Neural crest cell (in vitro differentiated cells): ENCODE results near the gene STARD8. TPM values are rescaled to one million over a fixed set of nuclear protein-coding genes. Genes with fewer than 3 reads are reported as not detected.
A peak's percentile ranks its signal among the peaks of the same experiment; 100 is the strongest.

Source experiments
- DNase-seq: peaks from one replicate; pipeline ENCODE4 v3.0.0; 2021; ENCODE audit warnings: low read depth, mixed read lengths, low spot score
- H3K27ac Mint-ChIP-seq: one replicate; pipeline ENCODE4 v1.8.0; 2021; ENCODE audit warnings: mild to moderate bottlenecking, mixed read lengths; ENCODE audit not compliant: unreplicated experiment
- H3K27me3 Mint-ChIP-seq: 2 replicates; pipeline ENCODE4 v1.8.0; 2021; ENCODE audit warnings: low read depth, mild to moderate bottlenecking, mixed read lengths
- H3K36me3 Mint-ChIP-seq: 2 replicates; pipeline ENCODE4 v1.8.0; 2021; ENCODE audit warnings: low read depth, mild to moderate bottlenecking, mixed read lengths
- H3K4me1 Mint-ChIP-seq: 2 replicates; pipeline ENCODE4 v1.8.0; 2021; ENCODE audit warnings: mixed read lengths
- H3K4me3 Mint-ChIP-seq: one replicate; pipeline ENCODE4 v1.8.0; 2021; ENCODE audit warnings: mild to moderate bottlenecking, mixed read lengths
- H3K9me3 Mint-ChIP-seq: 2 replicates; pipeline ENCODE4 v1.8.0; 2021; ENCODE audit warnings: mixed read lengths
- total RNA-seq: library from RNA; stranded (reverse); gene quantifications from 2 replicates; pipeline ENCODE4 v1.2.1, GENCODE V29; 2021
- TF ChIP-seq, protein P1 (sequence below): fragments of 200-600 bp; sonication (generic); conservative IDR thresholded peaks from 2 replicates; pipeline ENCODE4 v1.5.0; 2021; ENCODE audit warnings: antibody characterized with exemption, mild to moderate bottlenecking

The STARD8 gene
- total RNA-seq, 1 donor from 2014 or later, result 1.8 TPM

DNA sequence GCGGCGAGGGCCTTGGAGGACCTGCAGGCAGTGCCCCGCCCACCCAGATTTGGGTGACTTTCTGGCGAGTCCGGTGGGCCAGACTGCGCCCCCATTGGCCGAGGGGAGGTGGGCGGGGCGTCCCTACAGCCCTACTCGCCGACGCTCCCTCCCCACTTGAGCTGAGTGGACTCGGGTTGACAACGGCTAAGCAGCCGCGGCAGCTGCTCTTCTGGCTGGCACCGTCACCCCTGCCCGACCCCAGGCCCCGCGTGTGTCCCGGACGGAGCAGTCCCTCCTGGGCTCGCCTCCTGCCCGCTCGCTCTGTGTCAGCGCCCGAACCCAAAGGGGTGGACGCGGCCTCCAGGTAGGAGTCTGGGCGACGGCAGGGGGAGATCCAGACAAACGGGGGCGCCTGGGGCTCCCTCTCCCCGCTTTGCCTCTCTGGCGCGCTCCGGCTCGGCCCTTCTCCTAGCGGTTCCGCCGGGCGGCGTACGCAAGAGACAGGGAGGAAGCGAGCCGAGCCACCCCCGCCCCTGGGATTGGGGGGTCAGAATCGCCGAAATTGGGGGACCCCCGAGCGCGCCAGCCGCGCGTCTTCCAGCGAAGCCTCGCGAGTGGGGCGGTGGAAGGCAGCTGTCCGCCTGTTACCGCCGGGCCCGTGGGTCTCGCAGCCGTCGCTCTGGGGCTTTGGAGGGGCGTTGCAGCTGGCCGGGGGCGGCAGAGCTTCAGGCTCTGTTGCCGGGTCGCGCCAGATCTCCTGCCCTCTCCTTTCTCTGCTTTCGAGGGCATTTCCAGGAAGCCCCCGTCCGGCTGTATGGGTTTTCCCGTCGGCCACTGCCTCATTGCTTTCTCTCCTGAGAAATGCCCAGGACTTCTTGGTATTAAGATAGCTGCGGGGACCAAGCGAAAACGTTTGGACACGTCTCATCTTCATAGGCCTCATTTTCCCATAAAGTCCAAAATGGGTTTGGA is 46.3 kb downstream of the STARD8 start:
- Mint-ChIP-seq H3K27me3 (peaks cover 6% of the 10 kb centered on the region), H3K27ac (no peak overlapping the region), H3K4me3 (peak overlapping the region; percentile 67), H3K36me3 (no peaks in the 10 kb centered on the region), H3K4me1 (peaks cover 3% of the 10 kb centered on the region), H3K9me3 (no peaks in the 10 kb centered on the region)
- DNase-seq, result peak; percentile 25
- TF ChIP-seq, protein P1, sequence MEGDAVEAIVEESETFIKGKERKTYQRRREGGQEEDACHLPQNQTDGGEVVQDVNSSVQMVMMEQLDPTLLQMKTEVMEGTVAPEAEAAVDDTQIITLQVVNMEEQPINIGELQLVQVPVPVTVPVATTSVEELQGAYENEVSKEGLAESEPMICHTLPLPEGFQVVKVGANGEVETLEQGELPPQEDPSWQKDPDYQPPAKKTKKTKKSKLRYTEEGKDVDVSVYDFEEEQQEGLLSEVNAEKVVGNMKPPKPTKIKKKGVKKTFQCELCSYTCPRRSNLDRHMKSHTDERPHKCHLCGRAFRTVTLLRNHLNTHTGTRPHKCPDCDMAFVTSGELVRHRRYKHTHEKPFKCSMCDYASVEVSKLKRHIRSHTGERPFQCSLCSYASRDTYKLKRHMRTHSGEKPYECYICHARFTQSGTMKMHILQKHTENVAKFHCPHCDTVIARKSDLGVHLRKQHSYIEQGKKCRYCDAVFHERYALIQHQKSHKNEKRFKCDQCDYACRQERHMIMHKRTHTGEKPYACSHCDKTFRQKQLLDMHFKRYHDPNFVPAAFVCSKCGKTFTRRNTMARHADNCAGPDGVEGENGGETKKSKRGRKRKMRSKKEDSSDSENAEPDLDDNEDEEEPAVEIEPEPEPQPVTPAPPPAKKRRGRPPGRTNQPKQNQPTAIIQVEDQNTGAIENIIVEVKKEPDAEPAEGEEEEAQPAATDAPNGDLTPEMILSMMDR, result no peak

DNA sequence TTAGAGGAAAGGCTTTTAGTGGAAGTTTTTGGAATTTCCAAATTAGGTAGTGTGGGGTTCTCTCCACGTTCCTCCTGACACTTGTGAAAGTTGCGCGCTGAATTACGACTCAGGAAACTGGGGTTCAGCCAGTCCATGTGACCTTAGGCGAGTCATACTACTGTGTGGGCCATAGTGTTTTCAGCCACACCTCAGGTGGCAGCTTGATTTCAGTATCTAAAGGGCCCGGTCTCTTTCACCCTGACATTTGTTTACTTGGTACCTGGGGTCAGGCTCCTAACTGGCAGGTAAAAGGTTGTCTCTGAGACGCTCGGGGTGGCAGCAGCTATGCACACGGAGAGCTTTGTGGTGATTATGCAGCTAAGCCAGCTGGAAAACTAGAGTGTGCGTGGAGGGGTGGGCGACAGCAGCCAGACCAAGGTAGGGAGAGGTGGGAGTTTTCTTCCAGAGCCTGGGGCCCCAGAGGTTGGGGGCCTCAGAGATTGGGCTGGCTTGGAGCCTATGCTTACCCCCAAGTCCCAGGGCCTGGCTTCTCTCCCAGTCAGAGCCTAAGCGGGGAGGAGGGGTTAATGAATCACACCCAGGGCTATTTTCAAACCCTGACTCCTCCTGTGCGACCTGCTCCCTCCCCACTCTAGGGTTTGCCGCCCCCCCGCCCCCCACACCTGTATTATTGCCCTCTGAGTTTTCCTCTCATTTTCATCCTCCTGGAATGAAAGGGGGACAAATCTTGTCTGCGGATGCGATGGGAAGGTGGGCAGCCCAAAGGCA is 47.2 kb downstream of the STARD8 start:
- H3K4me3 Mint-ChIP-seq, result peak overlapping the region; percentile 82
- peaks cover 3% of the 10 kb centered on the region for H3K4me1 Mint-ChIP-seq
- H3K27ac Mint-ChIP-seq, result no peak overlapping the region
- H3K27me3 Mint-ChIP-seq, result peaks cover 6% of the 10 kb centered on the region
- DNase-seq, result no peak
- TF ChIP-seq, protein P1, result no peak
- H3K36me3 Mint-ChIP-seq, result no peaks in the 10 kb centered on the region
- no peaks in the 10 kb centered on the region for H3K9me3 Mint-ChIP-seq

DNA sequence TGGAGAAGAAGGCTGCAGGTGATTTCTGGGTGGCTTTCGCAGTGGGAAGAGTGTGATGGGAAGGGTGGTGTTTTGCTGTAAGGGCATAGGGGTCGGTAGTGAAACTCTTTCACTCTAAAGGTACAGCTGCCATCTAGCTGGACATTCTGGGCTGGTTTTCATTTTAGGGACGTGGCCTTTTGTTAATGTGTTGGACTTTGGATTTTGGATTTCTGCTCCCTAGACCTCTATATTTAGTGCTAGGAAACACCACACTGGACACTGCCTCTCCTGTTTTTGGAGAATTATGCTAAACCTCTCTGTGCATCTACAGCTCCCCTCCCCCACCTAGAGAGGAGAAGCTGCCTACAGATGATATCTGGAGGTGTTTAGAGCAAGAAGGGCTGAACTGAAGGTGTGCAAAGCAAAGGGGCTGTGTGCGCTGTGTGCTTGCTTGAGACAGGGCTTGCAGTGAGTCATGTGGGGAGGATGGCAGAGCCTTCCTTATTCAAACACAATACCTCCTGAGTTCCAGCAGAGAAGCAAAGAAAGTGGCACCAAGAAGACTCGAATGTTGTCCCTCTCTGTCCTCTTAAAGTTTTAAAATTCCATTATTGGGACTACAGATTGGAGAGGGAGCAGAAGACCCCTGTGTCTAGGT is 47.9 kb downstream of the STARD8 start:
- TF ChIP-seq, protein P1, result no peak
- peak overlapping the region; percentile 82 for H3K4me3 Mint-ChIP-seq
- peaks cover 6% of the 10 kb centered on the region for H3K27me3 Mint-ChIP-seq
- H3K9me3 Mint-ChIP-seq, result no peaks in the 10 kb centered on the region
- DNase-seq, result no peak
- no peaks in the 10 kb centered on the region for H3K4me1 Mint-ChIP-seq
- H3K36me3 Mint-ChIP-seq, result no peaks in the 10 kb centered on the region
- no peak overlapping the region for H3K27ac Mint-ChIP-seq

DNA sequence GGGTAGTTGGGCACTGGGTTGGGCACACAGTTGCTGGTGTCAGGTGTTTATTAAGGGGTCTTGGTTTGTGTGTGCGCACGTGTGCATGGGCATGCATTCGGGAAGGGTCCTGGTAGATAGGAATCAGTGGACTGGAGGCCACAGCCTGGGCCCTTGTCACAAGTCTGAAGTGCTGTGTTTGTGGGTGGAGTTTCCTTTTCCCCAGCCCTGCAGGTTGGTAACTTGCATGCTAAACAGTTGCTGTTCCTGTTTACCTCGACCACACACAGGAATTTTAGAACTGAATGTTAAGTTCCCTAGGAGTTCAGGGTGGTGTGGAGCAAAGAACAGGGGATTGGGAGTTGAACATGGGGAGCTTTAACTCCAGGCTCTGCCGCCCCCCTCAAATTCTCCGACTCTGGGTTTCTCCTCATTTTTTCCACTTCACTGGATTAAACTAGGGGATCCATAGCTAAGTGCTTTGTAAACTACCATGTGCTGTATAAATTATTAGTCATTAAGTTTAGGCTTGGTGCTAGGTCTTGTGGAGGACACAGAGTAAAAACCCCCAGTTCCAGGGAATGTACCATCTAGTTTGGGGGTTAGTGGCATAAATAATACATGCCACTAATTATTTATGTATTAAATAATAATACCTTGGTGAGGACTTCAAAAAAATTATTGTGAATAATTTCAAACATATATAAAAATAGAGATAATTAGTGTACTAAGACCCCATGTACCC is 49.0 kb downstream of the STARD8 start:
- TF ChIP-seq, protein P1, result no peak
- no peaks in the 10 kb centered on the region for H3K4me1 Mint-ChIP-seq
- H3K27ac Mint-ChIP-seq, result no peak overlapping the region
- peaks cover 6% of the 10 kb centered on the region for H3K27me3 Mint-ChIP-seq
- no peaks in the 10 kb centered on the region for H3K9me3 Mint-ChIP-seq
- no peaks in the 10 kb centered on the region for H3K36me3 Mint-ChIP-seq
- no peak for DNase-seq
- no peak overlapping the region for H3K4me3 Mint-ChIP-seq

DNA sequence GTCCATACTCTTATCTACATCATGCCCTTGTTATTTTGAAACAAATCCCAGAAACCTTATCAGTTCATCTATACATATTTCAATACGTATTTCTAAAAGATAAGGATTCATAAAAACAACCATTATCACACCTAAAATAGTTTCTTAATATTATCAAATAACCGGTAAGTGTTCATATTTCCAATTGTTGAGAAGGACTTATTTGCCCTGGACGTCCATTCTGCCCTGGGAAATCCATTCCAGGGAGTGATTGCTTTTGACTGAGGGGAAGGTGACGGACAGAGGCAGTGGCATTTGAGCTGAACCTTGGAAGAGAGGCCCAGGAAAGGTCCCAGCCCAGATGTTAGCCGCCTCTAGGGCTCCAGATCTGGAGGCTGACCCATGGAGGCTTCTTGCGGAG is 49.6 kb downstream of the STARD8 start:
- Mint-ChIP-seq H3K4me1 (no peaks in the 10 kb centered on the region), H3K9me3 (no peaks in the 10 kb centered on the region), H3K27ac (no peak overlapping the region), H3K4me3 (no peak overlapping the region), H3K36me3 (no peaks in the 10 kb centered on the region), H3K27me3 (peaks cover 6% of the 10 kb centered on the region)
- DNase-seq, result no peak
- TF ChIP-seq, protein P1, result no peak
